Measurements from ENCODE around the gene AP2M1. TPM values are rescaled to one million over a fixed set of nuclear protein-coding genes. Genes with fewer than 3 reads are reported as not detected.

AP2M1 gene
- total and polyA plus RNA-seq, 2 of the 8 experiments (the other 6 are each of a cell fraction or from before 2014, with no cell fraction given) = 403 to 454 TPM

DNA sequence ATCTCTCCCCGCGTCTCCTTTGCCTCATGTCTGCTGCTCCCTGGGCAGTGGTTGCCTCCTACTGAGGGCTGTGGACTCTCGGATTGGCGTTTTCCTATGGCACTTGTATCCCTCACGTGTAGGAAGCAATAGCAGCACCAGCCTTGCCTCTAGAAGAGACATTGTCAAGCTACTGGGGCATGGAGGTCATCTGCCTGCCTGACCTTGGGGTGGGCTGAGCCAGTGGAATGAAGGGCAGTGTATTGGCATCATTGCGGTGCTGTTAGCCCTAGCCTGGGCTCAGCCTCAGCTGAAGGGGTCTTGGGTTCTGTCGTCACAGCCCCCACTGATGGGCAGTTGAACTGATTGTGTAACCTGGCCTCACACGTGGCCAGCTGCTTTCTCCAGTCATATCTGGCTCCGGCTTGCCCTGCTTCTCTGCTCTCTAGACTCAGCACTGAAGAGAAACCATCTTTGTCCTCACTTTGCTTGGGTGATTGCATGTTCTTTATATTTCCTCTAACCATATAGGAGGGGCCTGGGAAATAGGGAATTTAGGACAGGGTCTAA is 19.4 kb downstream of the AP2M1 start:
- H2BK5ac ChIP-seq (ENCODE audit: low read depth, low read length) = no peak overlapping the region
- H3K18ac ChIP-seq (ENCODE audit: extremely low read depth, low read length) = no peak overlapping the region
- ChIA-PET POLR2A (ENCODE audit: partially characterized antibody) (interaction anchor here (1.2 to 5.4 kb wide), 2 partner anchors 8 to 29 kb away, joined by 3 to 18 read pairs; partner anchors contain the start of gene ABCF3), CTCF (ENCODE audit: partially characterized antibody) (interaction anchor here (0.8 to 1.9 kb wide), 5 partner anchors 10 to 99 kb away, joined by 3 to 9 read pairs (median 3); no protein-coding TSS in a partner anchor)
- TF ChIP-seq KDM5A (IDR thresholded peaks at IDR 0.05; ENCODE audit: low read length) = no peak
- no peak for TF ChIP-seq SUZ12 (IDR thresholded peaks at IDR 0.05; ENCODE audit: low read length)
- TF ChIP-seq, protein P1, sequence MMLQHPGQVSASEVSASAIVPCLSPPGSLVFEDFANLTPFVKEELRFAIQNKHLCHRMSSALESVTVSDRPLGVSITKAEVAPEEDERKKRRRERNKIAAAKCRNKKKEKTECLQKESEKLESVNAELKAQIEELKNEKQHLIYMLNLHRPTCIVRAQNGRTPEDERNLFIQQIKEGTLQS (IDR thresholded peaks at IDR 0.05; ENCODE audit: insufficient read depth, low read depth, low read length) = no peak
- TF ChIP-seq RNF2 (IDR thresholded peaks at IDR 0.05; ENCODE audit: borderline replicate concordance, low read depth, low read length, missing control alignments, poor library complexity, severe bottlenecking) = no peak
- no peak for TF ChIP-seq POLR2A (IDR thresholded peaks at IDR 0.05; ENCODE audit: control extremely low read depth in 1 of 2, low read depth in 2 of 2, low read length in 2 of 2)
- no peak for TF ChIP-seq CREB1 (IDR thresholded peaks at IDR 0.05)
- TF ChIP-seq RFX5 (IDR thresholded peaks at IDR 0.05; ENCODE audit: borderline replicate concordance, low read depth, low read length) = no peak
- no peak for TF ChIP-seq TBP (IDR thresholded peaks at IDR 0.05; ENCODE audit: low read depth, low read length)
- no peak for TF ChIP-seq NANOG (IDR thresholded peaks at IDR 0.05; ENCODE audit: insufficient read depth, low read depth, low read length, poor library complexity, severe bottlenecking)
- TF ChIP-seq MAFK (IDR thresholded peaks at IDR 0.05; ENCODE audit: low read depth, low read length) = no peak
- TF ChIP-seq EGR1 (IDR thresholded peaks at IDR 0.05; ENCODE audit: borderline replicate concordance, low read depth, low read length) = no peak
- no peak for TF ChIP-seq SP4 (IDR thresholded peaks at IDR 0.05; ENCODE audit: low read length)
- TF ChIP-seq RAD21 (IDR thresholded peaks at IDR 0.05 in 1 of 2, conservative IDR thresholded peaks at IDR 0.05 in 1 of 2; ENCODE audit: low read depth in 2 of 2, low read length in 2 of 2) = no peak
- H3K4me3 ChIP-seq (ENCODE audit: extremely low read depth in 1 of 4, insufficient read depth in 2 of 4, low read depth in 3 of 4, low read length in 4 of 4) = no peak overlapping the region
- peaks cover 14 to 56% (median 34%) of the 10 kb centered on the region in 4 experiments for H3K36me3 ChIP-seq (ENCODE audit: control insufficient read depth in 2 of 4, insufficient read depth in 4 of 4, low read length in 3 of 4)
- no peak overlapping the region for H3K4ac ChIP-seq (replicated peaks; ENCODE audit: insufficient read length, low read depth, low read length)
- no peak overlapping the region for H2AFZ ChIP-seq (ENCODE audit: low read length)
- H3K23me2 ChIP-seq (ENCODE audit: low read depth, low read length) = no peaks in the 10 kb centered on the region
- H3K9ac ChIP-seq (replicated peaks in 1 of 4; ENCODE audit: extremely low read depth in 1 of 4, low read depth in 3 of 4, low read length in 3 of 4) = no peak overlapping the region
- DNase-seq (ENCODE audit: low read depth in 1 of 2, low spot score in 2 of 2) (no peak), FAIRE-seq (no peak)
- no peaks in the 10 kb centered on the region for H3K4me1 ChIP-seq (replicated peaks in 1 of 4; ENCODE audit: control insufficient read depth in 3 of 4, insufficient read depth in 4 of 4, low read length in 3 of 4)
- H2BK15ac ChIP-seq (ENCODE audit: low read length) = no peak overlapping the region
- H4K5ac ChIP-seq (ENCODE audit: insufficient read length, low read depth, low read length) = no peak overlapping the region
- H3K23ac ChIP-seq (ENCODE audit: insufficient read length) = no peak overlapping the region
- no peak overlapping the region for H4K8ac ChIP-seq (ENCODE audit: extremely low read depth, insufficient read depth, low read length)
- H3K79me2 ChIP-seq (ENCODE audit: control insufficient read depth in 1 of 2, insufficient read depth in 2 of 2, low read length in 2 of 2) = no peaks in the 10 kb centered on the region
- H3K27me3 ChIP-seq (replicated peaks in 1 of 4; ENCODE audit: control insufficient read depth in 3 of 4, extremely low read depth in 1 of 4, insufficient read depth in 3 of 4, low read length in 3 of 4) = no peaks in the 10 kb centered on the region
- WGBS, 2 experiments (ENCODE audit: extremely low coverage in 1 of 2, insufficient coverage in 1 of 2, insufficient read length in 1 of 2, insufficient replicate concordance in 2 of 2, low coverage in 1 of 2, low lambda C conversion rate in 2 of 2, missing lambda C conversion rate in 1 of 2) = 87% methylated on average over 9 of the region's 9 CpGs; no CpG with 5 or more reads in 1 of the 2 experiments
- no peak overlapping the region for H3K14ac ChIP-seq (ENCODE audit: insufficient read length)
- H2BK20ac ChIP-seq (ENCODE audit: low read length) = no peak overlapping the region
- H3K79me1 ChIP-seq (ENCODE audit: low read depth, low read length) = no peaks in the 10 kb centered on the region
- no peak overlapping the region for H2BK12ac ChIP-seq (ENCODE audit: low read depth, low read length)
- peaks cover 4 to 5% of the 10 kb centered on the region in 2 experiments for H4K20me1 ChIP-seq (replicated peaks in 1 of 2; ENCODE audit: control insufficient read depth in 1 of 2, insufficient read depth in 2 of 2, low read length in 2 of 2)
- no peak overlapping the region for H3K56ac ChIP-seq (replicated peaks; ENCODE audit: insufficient read length, low read depth, low read length)
- no peaks in the 10 kb centered on the region; a peak in 1 of 4 replicates for H3K9me3 ChIP-seq (ENCODE audit: insufficient read depth in 2 of 2, low read depth in 1 of 2, low read length in 1 of 2)
- no peak overlapping the region for H2AK5ac ChIP-seq (ENCODE audit: low read depth, low read length)
- no peak overlapping the region for H3K27ac ChIP-seq (ENCODE audit: low read depth, low read length)
- no peak overlapping the region for H3K4me2 ChIP-seq (ENCODE audit: insufficient read depth in 1 of 2, low read depth in 2 of 2, low read length in 2 of 2)
- H2BK120ac ChIP-seq (replicated peaks; ENCODE audit: low read depth, low read length) = no peak overlapping the region
- H4K91ac ChIP-seq (replicated peaks; ENCODE audit: insufficient read length, low read length) = no peak overlapping the region
